Neuronal stem cell (in vitro differentiated cells): ENCODE measurements around the gene OXCT1.

Experiments used
- DNase-seq: peaks from one replicate; pipeline ENCODE4 v3.0.0-alpha.2; 2013; ENCODE audit warnings: low spot score
- H2AFZ ChIP-seq: one replicate; pipeline ENCODE4 v1.6.1; 2013; ENCODE audit warnings: mild to moderate bottlenecking, low read length, inconsistent platforms
- H2AK5ac ChIP-seq: 2 replicates; pipeline ENCODE4 v1.6.1; 2013; ENCODE audit warnings: low read depth, mild to moderate bottlenecking, inconsistent platforms, low read length, moderate library complexity, mixed read lengths
- H2BK120ac ChIP-seq: 2 replicates; pipeline ENCODE4 v1.6.1; 2013; ENCODE audit warnings: low read depth, mild to moderate bottlenecking, inconsistent platforms, low read length, moderate library complexity, mixed read lengths
- H2BK12ac ChIP-seq: one replicate; pipeline ENCODE4 v1.6.1; 2013; ENCODE audit warnings: low read length, inconsistent platforms
- H2BK15ac ChIP-seq: 2 replicates; pipeline ENCODE4 v1.6.1; 2013; ENCODE audit warnings: mild to moderate bottlenecking, low read length, inconsistent platforms, mixed read lengths
- H2BK5ac ChIP-seq: one replicate; pipeline ENCODE4 v1.6.1; 2013; ENCODE audit warnings: inconsistent platforms, mild to moderate bottlenecking, low read length, moderate library complexity
- H3K14ac ChIP-seq: one replicate; pipeline ENCODE4 v1.6.1; 2013; ENCODE audit warnings: low read length, inconsistent platforms
- H3K18ac ChIP-seq: 2 replicates; pipeline ENCODE4 v1.6.1; 2013; ENCODE audit warnings: low read length, inconsistent platforms
- H3K23ac ChIP-seq: 2 replicates; pipeline ENCODE4 v1.6.1; 2013; ENCODE audit warnings: low read depth, mild to moderate bottlenecking, mixed read lengths, low read length, inconsistent platforms; ENCODE audit not compliant: poor library complexity
- H3K27ac ChIP-seq: replicated peaks from 3 replicates; pipeline ENCODE4 v1.5.1; 2013; ENCODE audit warnings: low read length, inconsistent platforms
- H3K27me3 ChIP-seq, 3 experiments: 2 replicates each; pipeline ENCODE4 v1.6.1; 2013; ENCODE audit warnings: low read length in 3 of 3, mild to moderate bottlenecking in 2 of 3, inconsistent platforms in 1 of 3, low read depth in 1 of 3, mixed read lengths in 1 of 3, moderate library complexity in 1 of 3; ENCODE audit not compliant: control insufficient read depth in 3 of 3, insufficient read depth in 3 of 3
- H3K36me3 ChIP-seq, 2 donors: replicated peaks in 1 of 2; 2 replicates each; pipeline ENCODE4 v1.6.1; 2013; ENCODE audit warnings: low read length in 2 of 2; ENCODE audit not compliant: control insufficient read depth in 2 of 2, insufficient read depth in 2 of 2
- H3K4ac ChIP-seq: 2 replicates; pipeline ENCODE4 v1.6.1; 2013; ENCODE audit warnings: inconsistent platforms, mild to moderate bottlenecking, low read length, moderate library complexity
- H3K4me1 ChIP-seq, 2 donors: 1 replicate in 1 of 2; 2 replicates in 1 of 2; pipeline ENCODE4 v1.6.1; 2013; ENCODE audit warnings: low read length in 2 of 2, low read depth in 1 of 2; ENCODE audit not compliant: control insufficient read depth in 2 of 2, insufficient read depth in 1 of 2
- H3K4me2 ChIP-seq: one replicate; pipeline ENCODE4 v1.6.1; 2013; ENCODE audit warnings: mild to moderate bottlenecking, low read length, inconsistent platforms; ENCODE audit not compliant: insufficient read depth, poor library complexity, severe bottlenecking
- H3K4me3 ChIP-seq, 2 donors: 2 replicates each; pipeline ENCODE4 v1.5.1; 2013; ENCODE audit warnings: low read length in 2 of 2, mild to moderate bottlenecking in 2 of 2, inconsistent platforms in 1 of 2, moderate library complexity in 1 of 2
- H3K79me1 ChIP-seq: one replicate; pipeline ENCODE4 v1.6.1; 2013; ENCODE audit warnings: low read depth, mild to moderate bottlenecking, inconsistent platforms, low read length, moderate library complexity
- H3K9ac ChIP-seq: one replicate; pipeline ENCODE4 v1.6.1; 2013; ENCODE audit warnings: mild to moderate bottlenecking, low read depth, low read length, inconsistent platforms; ENCODE audit not compliant: poor library complexity
- H3K9me3 ChIP-seq, 2 donors: replicated peaks in 1 of 2; 2 replicates each; pipeline versions ENCODE3 to v1.6.1; 2013; ENCODE audit warnings: low read length in 2 of 2, mild to moderate bottlenecking in 2 of 2, inconsistent platforms in 1 of 2, low read depth in 1 of 2, mixed read lengths in 1 of 2, moderate library complexity in 1 of 2; ENCODE audit not compliant: control insufficient read depth in 2 of 2, insufficient read depth in 1 of 2
- H4K8ac ChIP-seq: one replicate; pipeline ENCODE4 v1.6.1; 2013; ENCODE audit warnings: low read depth, mild to moderate bottlenecking, inconsistent platforms, low read length, moderate library complexity
- H4K91ac ChIP-seq: one replicate; pipeline ENCODE4 v1.6.1; 2013; ENCODE audit warnings: low read length, low read depth, mild to moderate bottlenecking, inconsistent platforms; ENCODE audit not compliant: poor library complexity
- WGBS, 2 donors: extraction: QIAGEN DNeasy Blood & Tissue Kit; methylation state at CpG; one replicate each; pipeline ENCODE4 v1.1.7; 2013; ENCODE audit warnings: missing lambda C conversion rate in 2 of 2, mixed read lengths in 1 of 2; ENCODE audit not compliant: insufficient read length in 2 of 2, insufficient replicate concordance in 1 of 2; ENCODE audit errors: extremely low coverage in 2 of 2; 5-methylcytosine and 5-hydroxymethylcytosine counted together

Gene OXCT1

DNA sequence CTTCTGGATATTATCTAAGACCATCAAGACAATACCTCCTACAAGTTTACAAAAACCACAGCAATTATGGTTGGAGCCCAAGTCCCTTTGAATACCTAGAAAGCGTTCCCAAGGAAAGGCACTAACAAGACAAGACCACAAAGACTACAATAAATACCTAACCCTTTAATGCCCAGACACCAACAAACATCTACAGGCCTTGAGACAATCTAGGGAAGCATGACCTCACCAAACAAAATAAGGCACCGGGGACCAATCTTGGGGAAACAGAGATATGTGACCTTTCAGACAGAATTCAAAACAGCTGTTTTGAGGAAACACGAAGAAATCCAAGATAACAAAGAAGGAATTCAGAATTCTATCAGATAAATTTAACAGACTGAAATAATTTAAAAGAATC is 37.8 kb downstream of the OXCT1 start:
- no peak for DNase-seq
- H3K4me2 ChIP-seq: no peak overlapping the region
- H3K36me3 ChIP-seq: peaks cover 2 to 35% of the 10 kb centered on the region in 2 donors
- H2BK5ac ChIP-seq: no peak overlapping the region
- H3K27me3 ChIP-seq: no peaks in the 10 kb centered on the region
- no peak overlapping the region for H2AK5ac ChIP-seq
- no peak overlapping the region for H4K91ac ChIP-seq
- peaks cover 0 to 2% of the 10 kb centered on the region in 2 donors for H3K9me3 ChIP-seq
- H2BK120ac ChIP-seq: no peak overlapping the region
- H3K79me1 ChIP-seq: no peaks in the 10 kb centered on the region
- no peak overlapping the region for H3K27ac ChIP-seq
- H3K14ac ChIP-seq: no peak overlapping the region
- no CpG with 5 or more reads among the region's 3 CpGs for WGBS, 2 donors
- H2BK15ac ChIP-seq: no peak overlapping the region
- H3K4ac ChIP-seq: no peak overlapping the region
- H3K9ac ChIP-seq: no peak overlapping the region
- no peak overlapping the region for H3K18ac ChIP-seq
- H3K4me1 ChIP-seq: peaks cover 4 to 9% of the 10 kb centered on the region in 2 donors
- no peak overlapping the region for H3K23ac ChIP-seq
- H4K8ac ChIP-seq: no peak overlapping the region
- H3K4me3 ChIP-seq: no peak overlapping the region
- H2AFZ ChIP-seq: no peak overlapping the region
- no peak overlapping the region for H2BK12ac ChIP-seq

DNA sequence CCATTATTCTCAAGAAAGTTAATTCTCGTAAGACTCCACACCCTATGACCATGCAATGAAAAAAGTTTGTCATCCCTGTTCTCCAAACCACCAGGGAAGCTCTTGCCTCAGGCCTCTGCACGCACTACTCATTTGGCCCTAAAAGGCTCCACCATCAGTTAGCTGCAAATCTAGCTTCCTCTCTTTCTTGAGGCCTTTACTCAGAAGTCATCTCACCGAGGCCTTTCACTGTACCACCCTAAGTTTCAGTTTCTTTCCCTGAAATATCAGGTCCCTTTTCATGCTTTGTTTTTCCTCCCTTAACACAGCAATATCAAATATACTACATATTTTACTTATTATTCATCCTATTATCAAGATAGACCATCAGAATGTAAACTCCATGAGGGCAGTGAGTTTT is 39.1 kb downstream of the OXCT1 start:
- no peak overlapping the region for H3K9ac ChIP-seq
- no peak overlapping the region for H3K27ac ChIP-seq
- H4K91ac ChIP-seq: no peak overlapping the region
- no peak overlapping the region for H2BK120ac ChIP-seq
- H3K27me3 ChIP-seq: no peaks in the 10 kb centered on the region
- whole genome bisulfite sequencing, 2 donors: no CpG with 5 or more reads among the region's 3 CpGs
- no peak overlapping the region for H3K4ac ChIP-seq
- H3K36me3 ChIP-seq: peaks cover 2 to 35% of the 10 kb centered on the region in 2 donors
- no peak for DNase-seq
- H3K4me3 ChIP-seq: no peak overlapping the region
- no peak overlapping the region for H2BK15ac ChIP-seq
- peaks cover 0 to 2% of the 10 kb centered on the region in 2 donors for H3K9me3 ChIP-seq
- peaks cover 4 to 7% of the 10 kb centered on the region in 2 donors for H3K4me1 ChIP-seq
- H2AFZ ChIP-seq: no peak overlapping the region
- no peak overlapping the region for H3K4me2 ChIP-seq
- no peak overlapping the region for H2BK5ac ChIP-seq
- H2AK5ac ChIP-seq: no peak overlapping the region
- H3K18ac ChIP-seq: no peak overlapping the region
- no peak overlapping the region for H4K8ac ChIP-seq
- no peak overlapping the region for H3K23ac ChIP-seq
- no peaks in the 10 kb centered on the region for H3K79me1 ChIP-seq
- H2BK12ac ChIP-seq: no peak overlapping the region
- H3K14ac ChIP-seq: no peak overlapping the region

DNA sequence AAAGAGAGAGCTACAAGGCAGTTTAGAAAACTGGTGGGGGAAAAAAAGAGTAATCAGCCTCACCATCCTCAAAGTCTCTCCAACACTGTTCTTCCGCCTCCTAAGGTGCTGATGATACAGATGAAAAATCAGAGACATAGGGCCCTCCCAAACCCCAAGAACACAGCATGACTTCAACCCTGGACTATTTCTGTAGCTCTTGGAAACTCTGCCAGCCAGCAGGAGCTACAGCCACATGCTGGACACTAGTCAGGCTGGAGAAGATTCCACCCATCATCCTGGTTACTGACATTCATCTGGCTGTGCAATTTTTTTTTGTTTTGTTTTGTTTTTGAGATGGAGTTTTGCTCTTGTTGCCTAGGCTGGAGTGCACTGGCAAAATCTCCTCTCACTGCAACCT is 42.4 kb downstream of the OXCT1 start:
- no peak overlapping the region for H2AK5ac ChIP-seq
- DNase-seq: no peak
- no peaks in the 10 kb centered on the region for H3K27me3 ChIP-seq
- no peak overlapping the region for H3K18ac ChIP-seq
- no peak overlapping the region for H2BK15ac ChIP-seq
- H3K14ac ChIP-seq: no peak overlapping the region
- no peak overlapping the region for H4K91ac ChIP-seq
- no peak overlapping the region for H2BK5ac ChIP-seq
- no peak overlapping the region for H4K8ac ChIP-seq
- peaks cover 2 to 24% of the 10 kb centered on the region in 2 donors for H3K36me3 ChIP-seq
- whole genome bisulfite sequencing, 2 donors: no CpG with 5 or more reads among the region's 1 CpG
- no peak overlapping the region for H3K4me2 ChIP-seq
- no peak overlapping the region for H3K23ac ChIP-seq
- no peak overlapping the region for H3K9ac ChIP-seq
- H2BK120ac ChIP-seq: no peak overlapping the region
- H3K4ac ChIP-seq: no peak overlapping the region
- H2BK12ac ChIP-seq: no peak overlapping the region
- H3K4me3 ChIP-seq: no peak overlapping the region
- H2AFZ ChIP-seq: no peak overlapping the region
- peaks cover 0 to 2% of the 10 kb centered on the region in 2 donors for H3K9me3 ChIP-seq
- H3K79me1 ChIP-seq: no peaks in the 10 kb centered on the region
- H3K4me1 ChIP-seq: no peaks in the 10 kb centered on the region
- H3K27ac ChIP-seq: no peak overlapping the region

DNA sequence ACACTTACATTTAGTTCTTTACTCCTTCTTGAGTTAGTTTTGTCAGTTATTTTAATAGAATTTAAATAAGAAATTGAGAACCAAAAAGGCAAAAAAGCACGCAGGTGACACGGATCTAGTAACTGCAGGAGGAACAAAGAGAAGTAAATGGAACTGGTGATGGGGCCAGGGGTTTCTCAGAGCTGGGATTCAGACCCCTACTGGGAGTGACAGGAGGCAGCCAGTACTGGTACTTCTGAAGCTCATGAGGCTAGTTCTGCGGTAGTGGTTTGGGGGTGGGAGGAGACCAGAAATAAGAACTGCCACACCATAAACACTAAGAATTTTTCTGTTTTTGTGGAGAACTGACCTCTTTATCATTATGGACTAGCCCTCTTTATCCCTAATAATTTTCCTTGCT is 48.2 kb downstream of the OXCT1 start:
- Histone ChIP-seq H2BK120ac (no peak overlapping the region), H2BK5ac (no peak overlapping the region), H3K18ac (no peak overlapping the region), H3K4me2 (no peak overlapping the region), H2BK12ac (no peak overlapping the region), H4K91ac (no peak overlapping the region), H3K14ac (no peak overlapping the region), H3K4ac (no peak overlapping the region), H3K9ac (no peak overlapping the region), H4K8ac (no peak overlapping the region), H2AK5ac (no peak overlapping the region), H3K23ac (no peak overlapping the region), H3K9me3 (no peaks in the 10 kb centered on the region), H3K4me3 (no peak overlapping the region), H3K27me3 (no peaks in the 10 kb centered on the region), H3K27ac (no peak overlapping the region), H2BK15ac (no peak overlapping the region), H3K4me1 (no peaks in the 10 kb centered on the region), H2AFZ (no peak overlapping the region), H3K36me3 (no peaks in the 10 kb centered on the region), H3K79me1 (no peaks in the 10 kb centered on the region)
- DNase-seq: no peak
- WGBS, 2 donors: no CpG with 5 or more reads among the region's 3 CpGs
